Central memory CD8-positive, alpha-beta T cell (primary cell): ENCODE data around the gene SSBP3.
"Not testable (repeated sequence)": the region's sequence is repeated elsewhere in the genome, so short reads cannot be mapped to it uniquely, and the experiment has no call there.

Experiments used
- ATAC-seq: fragments of 150-1000 bp; cut with Tn5 transposase; replicated peaks from 2 replicates; pipeline ENCODE4 v1.10.0; 2022; ENCODE audit warnings: mild to moderate bottlenecking, moderate FRiP score, moderate number of reproducible peaks; ENCODE audit not compliant: poor library complexity, severe bottlenecking; ENCODE audit errors: extremely low read depth
- DNase-seq, 2 donors: peaks; one replicate each; pipeline ENCODE4 v3.0.0; 2021; ENCODE audit warnings: low spot score in 2 of 2
- H3K27ac Mint-ChIP-seq: one replicate; pipeline ENCODE4 v1.8.0; 2022; ENCODE audit warnings: low read depth, mild to moderate bottlenecking, moderate library complexity, mixed read lengths
- H3K27me3 Mint-ChIP-seq: one replicate; pipeline ENCODE4 v1.8.0; 2022; ENCODE audit warnings: mixed read lengths
- H3K36me3 Mint-ChIP-seq: one replicate; pipeline ENCODE4 v1.8.0; 2022; ENCODE audit warnings: mild to moderate bottlenecking, moderate library complexity, mixed read lengths; ENCODE audit not compliant: insufficient read depth
- H3K4me1 Mint-ChIP-seq: one replicate; pipeline ENCODE4 v1.8.0; 2022; ENCODE audit warnings: mixed read lengths
- H3K4me3 Mint-ChIP-seq: one replicate; pipeline ENCODE4 v1.8.0; 2022; ENCODE audit warnings: mild to moderate bottlenecking, moderate library complexity, mixed read lengths
- H3K9me3 Mint-ChIP-seq: one replicate; pipeline ENCODE4 v1.8.0; 2022; ENCODE audit warnings: mixed read lengths

Gene SSBP3

GRCh38 chr1:54398963-54399528, 7.1 kb downstream of the SSBP3 start:
- Mint-ChIP-seq H3K4me1 (peaks cover 68% of the 10 kb centered on the region), H3K36me3 (peaks cover 36% of the 10 kb centered on the region), H3K27me3 (no peaks in the 10 kb centered on the region), H3K4me3 (no peak overlapping the region), H3K27ac (no peak overlapping the region), H3K9me3 (no peaks in the 10 kb centered on the region)
- ATAC-seq (no peak), DNase-seq (no peak)

- DNase-seq (no peak), ATAC-seq (no peak)
- Mint-ChIP-seq H3K4me1 (peaks cover 58% of the 10 kb centered on the region), H3K36me3 (peaks cover 32% of the 10 kb centered on the region), H3K4me3 (no peak overlapping the region), H3K9me3 (no peaks in the 10 kb centered on the region), H3K27me3 (no peaks in the 10 kb centered on the region), H3K27ac (no peak overlapping the region)
Observed at GRCh38 chr1:54397980-54398379, 8.2 kb downstream of the SSBP3 start.

- Mint-ChIP-seq H3K4me3 (no peak overlapping the region), H3K9me3 (no peaks in the 10 kb centered on the region), H3K27me3 (no peaks in the 10 kb centered on the region), H3K36me3 (peaks cover 38% of the 10 kb centered on the region), H3K4me1 (peaks cover 55% of the 10 kb centered on the region), H3K27ac (no peak overlapping the region)
- no peak for ATAC-seq
- no peak for DNase-seq
Observed at GRCh38 chr1:54397090-54397591, 9.1 kb downstream of the SSBP3 start.

- H3K9me3 Mint-ChIP-seq, result no peaks in the 10 kb centered on the region
- peak overlapping the region; percentile 16 for H3K27ac Mint-ChIP-seq
- H3K4me3 Mint-ChIP-seq, result no peak overlapping the region
- peaks cover 35% of the 10 kb centered on the region for H3K36me3 Mint-ChIP-seq
- no peaks in the 10 kb centered on the region for H3K27me3 Mint-ChIP-seq
- ATAC-seq (no peak), DNase-seq (no peak)
- H3K4me1 Mint-ChIP-seq, result peaks cover 55% of the 10 kb centered on the region
Observed at GRCh38 chr1:54396261-54396933, 9.8 kb downstream of the SSBP3 start.

GRCh38 chr1:54395281-54395934, 10.8 kb downstream of the SSBP3 start:
- Mint-ChIP-seq H3K36me3 (peaks cover 30% of the 10 kb centered on the region), H3K4me3 (no peak overlapping the region), H3K4me1 (peaks cover 51% of the 10 kb centered on the region), H3K27ac (no peak overlapping the region), H3K27me3 (no peaks in the 10 kb centered on the region), H3K9me3 (no peaks in the 10 kb centered on the region)
- no peak for ATAC-seq
- no peak for DNase-seq

- Mint-ChIP-seq H3K9me3 (no peaks in the 10 kb centered on the region), H3K4me1 (peaks cover 45% of the 10 kb centered on the region)
Observed at GRCh38 chr1:54394104-54394503, 12.1 kb downstream of the SSBP3 start.

GRCh38 chr1:54392401-54392800, 13.8 kb downstream of the SSBP3 start:
- Mint-ChIP-seq H3K4me1 (peaks cover 42% of the 10 kb centered on the region), H3K4me3 (no peak overlapping the region), H3K27me3 (no peaks in the 10 kb centered on the region), H3K9me3 (no peaks in the 10 kb centered on the region), H3K36me3 (peaks cover 19% of the 10 kb centered on the region), H3K27ac (no peak overlapping the region)
- ATAC-seq (no peak), DNase-seq (no peak)

More at GRCh38 chr1:54394104-54394503, 12.1 kb downstream of the SSBP3 start:
- DNase-seq (no peak), ATAC-seq (no peak)
- no peaks in the 10 kb centered on the region for H3K27me3 Mint-ChIP-seq
- H3K27ac Mint-ChIP-seq, result no peak overlapping the region
- H3K36me3 Mint-ChIP-seq, result peaks cover 27% of the 10 kb centered on the region
- H3K4me3 Mint-ChIP-seq, result no peak overlapping the region

GRCh38 chr1:54391450-54392209, 14.6 kb downstream of the SSBP3 start:
- peaks cover 22% of the 10 kb centered on the region for H3K36me3 Mint-ChIP-seq
- H3K27me3 Mint-ChIP-seq, result no peaks in the 10 kb centered on the region
- H3K27ac Mint-ChIP-seq, result no peak overlapping the region
- no peak for DNase-seq
- no peak overlapping the region for H3K4me3 Mint-ChIP-seq
- H3K4me1 Mint-ChIP-seq, result peaks cover 50% of the 10 kb centered on the region
- H3K9me3 Mint-ChIP-seq, result no peaks in the 10 kb centered on the region
- ATAC-seq, result no peak

- Mint-ChIP-seq H3K9me3 (no peaks in the 10 kb centered on the region), H3K27ac (peak overlapping the region; percentile 4), H3K4me1 (peaks cover 47% of the 10 kb centered on the region), H3K36me3 (peaks cover 18% of the 10 kb centered on the region), H3K4me3 (no peak overlapping the region), H3K27me3 (no peaks in the 10 kb centered on the region)
- DNase-seq (no peak), ATAC-seq (no peak)
Observed at GRCh38 chr1:54390655-54391054, 15.5 kb downstream of the SSBP3 start.

GRCh38 chr1:54389608-54390007, 16.6 kb downstream of the SSBP3 start:
- H3K36me3 Mint-ChIP-seq, result peaks cover 14% of the 10 kb centered on the region
- DNase-seq, H3K27ac Mint-ChIP-seq, H3K9me3 Mint-ChIP-seq, H3K27me3 Mint-ChIP-seq, H3K4me3 Mint-ChIP-seq, ATAC-seq: not testable (repeated sequence)
- H3K4me1 Mint-ChIP-seq, result peaks cover 55% of the 10 kb centered on the region

GRCh38 chr1:54387419-54387818, 18.8 kb downstream of the SSBP3 start:
- H3K27ac Mint-ChIP-seq, result no peak overlapping the region
- no peak overlapping the region for H3K4me3 Mint-ChIP-seq
- ATAC-seq, result no peak
- peaks cover 18% of the 10 kb centered on the region for H3K36me3 Mint-ChIP-seq
- H3K27me3 Mint-ChIP-seq, result no peaks in the 10 kb centered on the region
- no peak for DNase-seq
- H3K4me1 Mint-ChIP-seq, result peaks cover 52% of the 10 kb centered on the region
- no peaks in the 10 kb centered on the region for H3K9me3 Mint-ChIP-seq

- Mint-ChIP-seq H3K4me3 (no peak overlapping the region), H3K4me1 (peaks cover 48% of the 10 kb centered on the region), H3K36me3 (peaks cover 19% of the 10 kb centered on the region), H3K27me3 (no peaks in the 10 kb centered on the region), H3K27ac (peak overlapping the region; percentile 10), H3K9me3 (no peaks in the 10 kb centered on the region)
- no peak for DNase-seq
- no peak for ATAC-seq
Observed at GRCh38 chr1:54385727-54386022, 20.5 kb downstream of the SSBP3 start.
